Measurements from ENCODE around the gene AFF3.

DNA sequence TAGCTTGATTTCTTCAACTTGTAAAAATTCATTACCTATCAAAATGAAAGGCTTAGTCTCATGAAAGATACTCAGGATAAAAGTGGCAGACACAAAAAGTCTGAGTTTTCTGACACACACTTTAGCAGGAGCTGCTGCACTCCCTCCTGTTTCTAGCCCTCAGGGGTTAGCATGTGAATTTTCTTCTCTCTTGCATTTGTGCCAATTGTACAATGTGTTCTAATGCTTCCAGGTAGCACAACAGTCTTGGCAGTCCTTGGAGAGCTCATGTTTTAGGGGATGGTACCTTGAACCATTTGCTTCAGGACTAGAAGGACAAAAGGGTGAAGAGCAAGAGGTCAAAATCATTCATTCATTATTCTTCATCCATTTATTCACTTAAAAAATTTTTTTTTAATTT, 316.8 kb downstream of the AFF3 start:
- TF ChIP-seq CTCF (IDR thresholded peaks at IDR 0.05) (no peak), POLR2A (IDR thresholded peaks at IDR 0.05) (no peak), EP300 (IDR thresholded peaks at IDR 0.05) (no peak)
